NCI-H1930 (cell line): ENCODE measurements around the gene DENND1A.

ENCODE experiments used
- DNase-seq, 2 experiments: peaks; one replicate each; lab custom pipeline; 2025; lab: John Stamatoyannopoulos, UW

DENND1A gene

GRCh38 chr9:123370526-123371227 is 559.2 kb downstream of the DENND1A start:
- no peak for DNase-seq

GRCh38 chr9:123370108-123370507 is 559.8 kb downstream of the DENND1A start:
- DNase-seq, result no peak

GRCh38 chr9:123369296-123369695 is 560.6 kb downstream of the DENND1A start:
- no peak for DNase-seq

- DNase-seq, result no peak
These were observed 561.3 kb downstream of the DENND1A start for GRCh38 chr9:123368536-123369153.

- DNase-seq, result no peak
These were observed 561.9 kb downstream of the DENND1A start for GRCh38 chr9:123368023-123368422.

- no peak for DNase-seq
These were observed 563.9 kb downstream of the DENND1A start for GRCh38 chr9:123365881-123366528.

- DNase-seq, result no peak
These were observed 564.5 kb downstream of the DENND1A start for GRCh38 chr9:123365287-123365880.

- no peak for DNase-seq
These were observed 565.6 kb downstream of the DENND1A start for GRCh38 chr9:123364241-123364824.

GRCh38 chr9:123362856-123363255 is 567.1 kb downstream of the DENND1A start:
- no peak for DNase-seq

- DNase-seq, result no peak
These were observed 568.0 kb downstream of the DENND1A start for GRCh38 chr9:123361731-123362510.

- DNase-seq, result no peak
These were observed 568.7 kb downstream of the DENND1A start for GRCh38 chr9:123361086-123361730.

- DNase-seq, result no peak
These were observed 569.5 kb downstream of the DENND1A start for GRCh38 chr9:123360161-123361085.

- DNase-seq, result no peak
These were observed 570.4 kb downstream of the DENND1A start for GRCh38 chr9:123359546-123359945.

GRCh38 chr9:123359106-123359505 is 570.8 kb downstream of the DENND1A start:
- no peak for DNase-seq

GRCh38 chr9:123358181-123358905 is 571.6 kb downstream of the DENND1A start:
- no peak for DNase-seq

- DNase-seq, result no peak
These were observed 572.2 kb downstream of the DENND1A start for GRCh38 chr9:123357743-123358059.

- DNase-seq, result no peak
These were observed 572.8 kb downstream of the DENND1A start for GRCh38 chr9:123356851-123357742.

GRCh38 chr9:123355761-123356431 is 574.0 kb downstream of the DENND1A start, which contains the start of gene CRB2:
TSS of gene CRB2 (plus strand) at chr9:123356197. CDS start at chr9:123356261, 64 bp downstream.
- no peak for DNase-seq
